Adipocyte (in vitro differentiated cells): ENCODE data around the gene LHX2.
"Not testable (repeated sequence)": the region's sequence is repeated elsewhere in the genome, so short reads cannot be mapped to it uniquely, and the experiment has no call there.

ENCODE experiments used
- DNase-seq: peaks from one replicate; pipeline ENCODE4 v3.0.0-alpha.2; 2015; ENCODE audit warnings: low read depth
- H3K27me3 ChIP-seq: replicated peaks from 2 replicates; pipeline ENCODE4 v1.7.0; 2013; ENCODE audit warnings: mild to moderate bottlenecking, low read length, moderate library complexity; ENCODE audit not compliant: control insufficient read depth, insufficient read depth
- H3K36me3 ChIP-seq: 2 replicates; pipeline ENCODE4 v1.7.0; 2013; ENCODE audit warnings: low read length, mild to moderate bottlenecking, moderate library complexity; ENCODE audit not compliant: control insufficient read depth, insufficient read depth, severe bottlenecking
- H3K4me1 ChIP-seq: 2 replicates; pipeline ENCODE4 v1.7.0; 2013; ENCODE audit warnings: mild to moderate bottlenecking, low read length, moderate library complexity; ENCODE audit not compliant: control insufficient read depth, insufficient read depth
- H3K4me3 ChIP-seq: 2 replicates; pipeline ENCODE4 v1.7.0; 2013; ENCODE audit warnings: mild to moderate bottlenecking, low read length, moderate library complexity
- H3K9ac ChIP-seq: 2 replicates; pipeline ENCODE4 v1.7.0; 2013; ENCODE audit warnings: mild to moderate bottlenecking, low read length, moderate library complexity
- H3K9me3 ChIP-seq: 2 replicates; pipeline ENCODE4 v1.7.0; 2013; ENCODE audit warnings: mild to moderate bottlenecking, low read length, moderate library complexity; ENCODE audit not compliant: control insufficient read depth

The LHX2 gene

GRCh38 chr9:123982535-123982934 lies 29.0 kb upstream of the LHX2 start:
- Histone ChIP-seq H3K4me3 (no peak overlapping the region), H3K9me3 (no peaks in the 10 kb centered on the region), H3K4me1 (no peaks in the 10 kb centered on the region), H3K9ac (no peak overlapping the region), H3K36me3 (no peaks in the 10 kb centered on the region), H3K27me3 (peaks cover 70% of the 10 kb centered on the region)
- DNase-seq = no peak

DNA sequence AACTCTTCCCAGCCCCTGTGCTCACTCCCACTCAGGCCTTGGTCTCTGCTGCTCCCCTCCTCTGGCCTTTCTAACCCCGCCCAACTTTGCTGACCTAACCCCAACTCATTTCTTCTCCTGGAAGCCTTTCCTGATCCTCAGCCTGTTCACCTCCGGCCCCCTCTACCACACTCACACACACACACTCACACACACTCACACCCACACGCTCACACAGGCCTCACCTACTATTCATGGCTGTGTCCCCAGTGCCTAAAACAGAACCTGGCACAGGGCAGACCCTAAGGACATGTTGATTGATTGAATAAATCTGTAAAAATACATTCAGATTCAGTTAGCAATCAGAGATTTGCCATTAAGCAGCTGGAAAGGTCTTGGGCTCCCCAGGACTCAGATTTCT lies 28.5 kb upstream of the LHX2 start:
- H3K36me3 ChIP-seq = no peaks in the 10 kb centered on the region
- peaks cover 72% of the 10 kb centered on the region for H3K27me3 ChIP-seq
- H3K9me3 ChIP-seq = no peaks in the 10 kb centered on the region
- H3K9ac ChIP-seq = no peak overlapping the region
- H3K4me1 ChIP-seq = no peaks in the 10 kb centered on the region
- no peak for DNase-seq
- no peak overlapping the region for H3K4me3 ChIP-seq

DNA sequence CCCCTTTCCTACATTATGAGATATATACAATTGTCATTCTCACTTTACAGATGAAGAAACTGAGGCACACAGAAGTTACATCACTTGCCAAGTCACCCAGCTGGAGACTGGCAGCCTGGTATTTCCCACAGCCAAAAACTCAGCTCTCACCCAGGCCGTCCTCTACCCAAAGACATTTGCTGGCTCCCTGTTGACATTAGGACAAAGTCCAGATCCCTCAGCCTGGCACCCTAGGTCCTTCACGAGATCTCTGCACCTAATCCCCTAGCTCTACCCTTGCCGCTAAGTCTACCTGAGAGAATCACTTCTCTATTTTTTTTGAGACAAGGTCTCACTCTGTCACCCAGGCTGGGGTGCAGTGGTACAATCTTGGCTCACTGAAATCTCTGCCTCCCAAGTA lies 26.8 kb upstream of the LHX2 start:
- H3K27me3 ChIP-seq = peaks cover 77% of the 10 kb centered on the region
- no peak overlapping the region for H3K4me3 ChIP-seq
- H3K9ac ChIP-seq = no peak overlapping the region
- H3K4me1 ChIP-seq = no peaks in the 10 kb centered on the region
- no peaks in the 10 kb centered on the region for H3K36me3 ChIP-seq
- H3K9me3 ChIP-seq = no peaks in the 10 kb centered on the region
- DNase-seq = no peak

DNA sequence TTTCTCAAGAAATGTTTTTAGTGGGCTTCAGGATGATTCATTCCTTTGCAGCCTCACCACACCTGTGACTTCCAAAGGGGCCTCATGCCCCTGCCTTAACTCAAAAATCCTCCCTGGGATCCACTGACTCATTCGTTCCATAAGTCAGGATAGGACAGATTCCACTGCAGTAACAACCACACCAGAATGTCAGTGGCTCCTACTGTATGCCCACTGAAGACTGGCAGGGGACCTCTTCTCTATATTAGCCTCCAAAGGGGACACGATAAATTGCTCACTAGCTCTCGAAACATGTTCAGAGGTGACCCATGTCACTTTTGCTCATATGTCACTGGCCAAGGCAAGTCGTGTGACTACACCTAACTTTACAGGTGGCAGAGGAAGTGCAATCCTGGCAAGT lies 25.7 kb upstream of the LHX2 start:
- H3K9me3 ChIP-seq = no peaks in the 10 kb centered on the region
- peaks cover 73% of the 10 kb centered on the region for H3K27me3 ChIP-seq
- H3K36me3 ChIP-seq = no peaks in the 10 kb centered on the region
- no peak overlapping the region for H3K4me3 ChIP-seq
- no peak overlapping the region for H3K9ac ChIP-seq
- H3K4me1 ChIP-seq = no peaks in the 10 kb centered on the region
- DNase-seq = no peak

GRCh38 chr9:123990427-123990826 lies 21.1 kb upstream of the LHX2 start:
- peaks cover 59% of the 10 kb centered on the region for H3K27me3 ChIP-seq
- no peak overlapping the region for H3K4me3 ChIP-seq
- H3K9me3 ChIP-seq = no peaks in the 10 kb centered on the region
- H3K36me3 ChIP-seq = no peaks in the 10 kb centered on the region
- H3K9ac ChIP-seq = no peak overlapping the region
- DNase-seq = no peak
- H3K4me1 ChIP-seq = no peaks in the 10 kb centered on the region

- not testable (repeated sequence) for H3K4me3 ChIP-seq, H3K36me3 ChIP-seq, DNase-seq, H3K9me3 ChIP-seq, H3K4me1 ChIP-seq, H3K9ac ChIP-seq
- peaks cover 60% of the 10 kb centered on the region for H3K27me3 ChIP-seq
Measured at GRCh38 chr9:123992679-123993078, 18.9 kb upstream of the LHX2 start.

GRCh38 chr9:123996731-123997421 lies 14.7 kb upstream of the LHX2 start:
- H3K4me1 ChIP-seq = peaks cover 5% of the 10 kb centered on the region
- no peak for DNase-seq
- H3K9ac ChIP-seq = no peak overlapping the region
- H3K9me3 ChIP-seq = no peaks in the 10 kb centered on the region
- no peak overlapping the region for H3K4me3 ChIP-seq
- peaks cover 72% of the 10 kb centered on the region for H3K27me3 ChIP-seq
- H3K36me3 ChIP-seq = no peaks in the 10 kb centered on the region

GRCh38 chr9:123997665-123998277 lies 13.8 kb upstream of the LHX2 start:
- no peak overlapping the region for H3K9ac ChIP-seq
- DNase-seq = no peak
- H3K4me1 ChIP-seq = peaks cover 5% of the 10 kb centered on the region
- H3K9me3 ChIP-seq = no peaks in the 10 kb centered on the region
- no peak overlapping the region for H3K4me3 ChIP-seq
- no peaks in the 10 kb centered on the region for H3K36me3 ChIP-seq
- peaks cover 81% of the 10 kb centered on the region for H3K27me3 ChIP-seq

GRCh38 chr9:123998278-123998925 lies 13.2 kb upstream of the LHX2 start:
- Histone ChIP-seq H3K27me3 (peaks cover 87% of the 10 kb centered on the region), H3K4me3 (no peak overlapping the region), H3K9ac (no peak overlapping the region), H3K4me1 (peaks cover 5% of the 10 kb centered on the region), H3K36me3 (no peaks in the 10 kb centered on the region), H3K9me3 (no peaks in the 10 kb centered on the region)
- no peak for DNase-seq

DNA sequence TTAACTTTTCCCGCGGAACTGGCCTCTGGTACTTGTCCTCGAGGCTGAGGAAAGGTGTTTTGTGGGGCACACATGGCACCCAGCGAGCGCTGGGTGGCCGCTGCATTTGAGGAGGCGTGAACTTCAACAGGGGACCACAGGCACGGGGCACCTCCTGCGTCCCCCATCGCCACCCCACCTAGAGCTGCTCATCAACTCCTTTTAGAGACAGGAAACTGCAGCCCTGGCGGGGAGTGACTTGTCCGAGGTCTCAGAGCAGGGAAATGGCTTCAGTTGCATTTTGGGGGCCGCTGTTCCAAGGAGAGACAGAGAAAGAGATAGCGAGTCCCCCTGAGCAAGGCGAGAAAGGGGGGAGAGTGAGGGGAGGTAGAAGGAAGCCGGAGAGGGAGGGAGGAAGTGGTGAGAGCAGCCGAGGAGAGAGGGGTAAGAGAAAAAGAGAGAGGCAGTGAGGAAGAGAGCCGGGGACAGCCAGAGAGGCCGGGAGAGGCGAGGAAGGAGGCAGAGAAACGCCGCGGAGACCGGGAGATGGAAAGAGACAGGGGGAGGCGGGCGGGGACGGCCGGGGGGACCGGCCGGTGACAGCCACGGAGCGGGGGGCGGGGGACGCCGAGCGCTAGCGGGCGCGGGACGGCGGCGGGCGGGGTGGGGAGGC lies 12.5 kb upstream of the LHX2 start:
- H3K9me3 ChIP-seq = no peaks in the 10 kb centered on the region
- H3K4me3 ChIP-seq = peak overlapping the region; percentile 47
- H3K4me1 ChIP-seq = peaks cover 5% of the 10 kb centered on the region
- H3K9ac ChIP-seq = no peak overlapping the region
- H3K27me3 ChIP-seq = peaks cover 88% of the 10 kb centered on the region
- no peak for DNase-seq
- H3K36me3 ChIP-seq = no peaks in the 10 kb centered on the region

DNA sequence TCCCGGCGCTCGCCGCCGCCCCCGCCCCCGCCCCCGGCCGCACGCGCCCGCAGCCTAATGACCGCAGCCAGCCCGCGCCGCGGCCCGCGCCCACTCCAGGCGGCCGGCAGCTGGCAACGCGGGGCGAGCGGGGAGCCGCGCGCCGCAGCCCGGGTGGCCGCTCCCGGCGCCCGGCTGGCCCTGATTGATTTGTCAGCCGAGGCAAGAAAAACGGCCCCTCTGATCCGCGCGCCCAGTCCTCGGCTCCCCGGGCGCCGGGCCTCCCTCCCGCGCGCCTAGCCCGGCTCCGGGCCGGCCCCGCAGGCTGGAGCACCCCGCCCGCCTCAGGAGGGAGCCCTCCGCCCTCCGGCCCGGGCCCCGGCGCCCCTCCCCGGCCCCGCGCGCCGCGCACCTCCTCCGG lies 11.9 kb upstream of the LHX2 start:
- H3K4me1 ChIP-seq = peaks cover 5% of the 10 kb centered on the region

More for the DNA sequence above, 11.9 kb upstream of the LHX2 start:
- DNase-seq = peak; percentile 36
- Histone ChIP-seq H3K9me3 (no peaks in the 10 kb centered on the region), H3K36me3 (no peaks in the 10 kb centered on the region), H3K4me3 (no peak overlapping the region), H3K9ac (no peak overlapping the region), H3K27me3 (peaks cover 88% of the 10 kb centered on the region)
